Neuronal stem cell (in vitro differentiated cells): ENCODE data around the gene MAPKAPK3.
A peak's percentile ranks its signal among the peaks of the same experiment; 100 is the strongest.

ENCODE experiments used
- DNase-seq: peaks from one replicate; pipeline ENCODE4 v3.0.0-alpha.2; 2013; ENCODE audit warnings: low spot score
- H2AFZ ChIP-seq: one replicate; pipeline ENCODE4 v1.6.1; 2013; ENCODE audit warnings: mild to moderate bottlenecking, low read length, inconsistent platforms
- H2AK5ac ChIP-seq: 2 replicates; pipeline ENCODE4 v1.6.1; 2013; ENCODE audit warnings: low read depth, mild to moderate bottlenecking, inconsistent platforms, low read length, moderate library complexity, mixed read lengths
- H2BK120ac ChIP-seq: 2 replicates; pipeline ENCODE4 v1.6.1; 2013; ENCODE audit warnings: low read depth, mild to moderate bottlenecking, inconsistent platforms, low read length, moderate library complexity, mixed read lengths
- H2BK12ac ChIP-seq: one replicate; pipeline ENCODE4 v1.6.1; 2013; ENCODE audit warnings: low read length, inconsistent platforms
- H2BK15ac ChIP-seq: 2 replicates; pipeline ENCODE4 v1.6.1; 2013; ENCODE audit warnings: mild to moderate bottlenecking, low read length, inconsistent platforms, mixed read lengths
- H2BK5ac ChIP-seq: one replicate; pipeline ENCODE4 v1.6.1; 2013; ENCODE audit warnings: inconsistent platforms, mild to moderate bottlenecking, low read length, moderate library complexity
- H3K14ac ChIP-seq: one replicate; pipeline ENCODE4 v1.6.1; 2013; ENCODE audit warnings: low read length, inconsistent platforms
- H3K18ac ChIP-seq: 2 replicates; pipeline ENCODE4 v1.6.1; 2013; ENCODE audit warnings: low read length, inconsistent platforms
- H3K23ac ChIP-seq: 2 replicates; pipeline ENCODE4 v1.6.1; 2013; ENCODE audit warnings: low read depth, mild to moderate bottlenecking, mixed read lengths, low read length, inconsistent platforms; ENCODE audit not compliant: poor library complexity
- H3K27ac ChIP-seq: replicated peaks from 3 replicates; pipeline ENCODE4 v1.5.1; 2013; ENCODE audit warnings: low read length, inconsistent platforms
- H3K27me3 ChIP-seq, 3 experiments: 2 replicates each; pipeline ENCODE4 v1.6.1; 2013; ENCODE audit warnings: low read length in 3 of 3, mild to moderate bottlenecking in 2 of 3, inconsistent platforms in 1 of 3, low read depth in 1 of 3, mixed read lengths in 1 of 3, moderate library complexity in 1 of 3; ENCODE audit not compliant: control insufficient read depth in 3 of 3, insufficient read depth in 3 of 3
- H3K36me3 ChIP-seq, 2 donors: replicated peaks in 1 of 2; 2 replicates each; pipeline ENCODE4 v1.6.1; 2013; ENCODE audit warnings: low read length in 2 of 2; ENCODE audit not compliant: control insufficient read depth in 2 of 2, insufficient read depth in 2 of 2
- H3K4ac ChIP-seq: 2 replicates; pipeline ENCODE4 v1.6.1; 2013; ENCODE audit warnings: inconsistent platforms, mild to moderate bottlenecking, low read length, moderate library complexity
- H3K4me1 ChIP-seq, 2 donors: 1 replicate in 1 of 2; 2 replicates in 1 of 2; pipeline ENCODE4 v1.6.1; 2013; ENCODE audit warnings: low read length in 2 of 2, low read depth in 1 of 2; ENCODE audit not compliant: control insufficient read depth in 2 of 2, insufficient read depth in 1 of 2
- H3K4me2 ChIP-seq: one replicate; pipeline ENCODE4 v1.6.1; 2013; ENCODE audit warnings: mild to moderate bottlenecking, low read length, inconsistent platforms; ENCODE audit not compliant: insufficient read depth, poor library complexity, severe bottlenecking
- H3K4me3 ChIP-seq, 2 donors: 2 replicates each; pipeline ENCODE4 v1.5.1; 2013; ENCODE audit warnings: low read length in 2 of 2, mild to moderate bottlenecking in 2 of 2, inconsistent platforms in 1 of 2, moderate library complexity in 1 of 2
- H3K79me1 ChIP-seq: one replicate; pipeline ENCODE4 v1.6.1; 2013; ENCODE audit warnings: low read depth, mild to moderate bottlenecking, inconsistent platforms, low read length, moderate library complexity
- H3K9ac ChIP-seq: one replicate; pipeline ENCODE4 v1.6.1; 2013; ENCODE audit warnings: mild to moderate bottlenecking, low read depth, low read length, inconsistent platforms; ENCODE audit not compliant: poor library complexity
- H3K9me3 ChIP-seq, 2 donors: replicated peaks in 1 of 2; 2 replicates each; pipeline versions ENCODE3 to v1.6.1; 2013; ENCODE audit warnings: low read length in 2 of 2, mild to moderate bottlenecking in 2 of 2, inconsistent platforms in 1 of 2, low read depth in 1 of 2, mixed read lengths in 1 of 2, moderate library complexity in 1 of 2; ENCODE audit not compliant: control insufficient read depth in 2 of 2, insufficient read depth in 1 of 2
- H4K8ac ChIP-seq: one replicate; pipeline ENCODE4 v1.6.1; 2013; ENCODE audit warnings: low read depth, mild to moderate bottlenecking, inconsistent platforms, low read length, moderate library complexity
- H4K91ac ChIP-seq: one replicate; pipeline ENCODE4 v1.6.1; 2013; ENCODE audit warnings: low read length, low read depth, mild to moderate bottlenecking, inconsistent platforms; ENCODE audit not compliant: poor library complexity
- WGBS, 2 donors: extraction: QIAGEN DNeasy Blood & Tissue Kit; methylation state at CpG; one replicate each; pipeline ENCODE4 v1.1.7; 2013; ENCODE audit warnings: missing lambda C conversion rate in 2 of 2, mixed read lengths in 1 of 2; ENCODE audit not compliant: insufficient read length in 2 of 2, insufficient replicate concordance in 1 of 2; ENCODE audit errors: extremely low coverage in 2 of 2; 5-methylcytosine and 5-hydroxymethylcytosine counted together

MAPKAPK3 gene

DNA sequence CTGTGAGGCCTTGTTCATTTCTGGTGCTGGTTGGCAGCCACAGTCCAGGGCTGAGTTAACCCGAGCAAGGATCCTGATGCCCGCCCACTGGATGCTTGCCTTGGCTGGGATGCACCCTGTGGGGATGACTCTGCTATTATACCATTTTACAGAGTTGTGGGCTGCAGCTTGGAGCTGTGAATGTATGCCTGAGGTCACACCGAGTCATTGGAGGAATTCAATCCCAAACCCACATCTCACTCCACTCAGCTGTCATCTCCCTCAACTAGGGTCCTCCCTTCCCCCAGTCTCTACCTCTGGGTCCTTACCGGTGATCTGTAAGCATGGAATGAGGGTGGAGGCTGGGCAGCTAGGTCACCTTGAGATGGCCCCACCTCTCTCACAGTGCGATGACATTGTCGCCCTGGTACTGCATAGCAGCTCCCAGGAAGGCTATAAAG lies 22.1 kb downstream of the MAPKAPK3 start:
- Histone ChIP-seq H3K4ac (no peak overlapping the region), H2BK5ac (peak overlapping the region; percentile 29), H2AK5ac (no peak overlapping the region), H2BK15ac (no peak overlapping the region), H3K79me1 (peaks cover 8% of the 10 kb centered on the region), H2BK12ac (no peak overlapping the region), H4K91ac (no peak overlapping the region), H4K8ac (no peak overlapping the region), H3K4me2 (no peak overlapping the region), H3K14ac (no peak overlapping the region), H3K9me3 (no peaks in the 10 kb centered on the region), H3K27me3 (no peaks in the 10 kb centered on the region), H3K4me1 (peaks cover 0 to 11% of the 10 kb centered on the region in 2 donors), H3K23ac (no peak overlapping the region), H3K18ac (peak overlapping the region; percentile 21), H2AFZ (no peak overlapping the region), H3K27ac (no peak overlapping the region), H3K4me3 (no peak overlapping the region), H3K36me3 (peaks cover 0 to 19% of the 10 kb centered on the region in 2 donors), H2BK120ac (no peak overlapping the region), H3K9ac (no peak overlapping the region)
- WGBS, 2 donors: no CpG with 5 or more reads among the region's 6 CpGs
- no peak for DNase-seq

GRCh38 chr3:50642382-50642781 lies 25.4 kb downstream of the MAPKAPK3 start:
- H3K4me1 ChIP-seq: peaks cover 0 to 11% of the 10 kb centered on the region in 2 donors
- H3K9me3 ChIP-seq: no peaks in the 10 kb centered on the region
- no peak overlapping the region for H4K8ac ChIP-seq
- H2BK120ac ChIP-seq: no peak overlapping the region
- DNase-seq: no peak
- no peak overlapping the region for H3K14ac ChIP-seq
- no peak overlapping the region for H2AFZ ChIP-seq
- no peak overlapping the region for H3K4ac ChIP-seq
- no peak overlapping the region for H3K23ac ChIP-seq
- peaks cover 7 to 32% of the 10 kb centered on the region in 2 donors for H3K36me3 ChIP-seq
- no peaks in the 10 kb centered on the region for H3K27me3 ChIP-seq
- H2BK15ac ChIP-seq: no peak overlapping the region
- H3K18ac ChIP-seq: no peak overlapping the region
- H3K4me2 ChIP-seq: no peak overlapping the region
- H2AK5ac ChIP-seq: no peak overlapping the region
- peaks cover 6% of the 10 kb centered on the region for H3K79me1 ChIP-seq
- no peak overlapping the region for H4K91ac ChIP-seq
- H3K27ac ChIP-seq: no peak overlapping the region
- no peak overlapping the region for H2BK5ac ChIP-seq
- no peak overlapping the region for H2BK12ac ChIP-seq
- WGBS, 2 donors: no CpG with 5 or more reads among the region's 1 CpG
- H3K4me3 ChIP-seq: no peak overlapping the region
- H3K9ac ChIP-seq: no peak overlapping the region

GRCh38 chr3:50644561-50644960 lies 27.6 kb downstream of the MAPKAPK3 start:
- Histone ChIP-seq H3K23ac (no peak overlapping the region), H3K14ac (no peak overlapping the region), H2BK5ac (no peak overlapping the region), H3K9ac (no peak overlapping the region), H2AK5ac (no peak overlapping the region), H3K9me3 (no peaks in the 10 kb centered on the region), H3K27ac (no peak overlapping the region), H3K79me1 (peaks cover 2% of the 10 kb centered on the region), H3K27me3 (no peaks in the 10 kb centered on the region), H2BK12ac (no peak overlapping the region), H2BK15ac (no peak overlapping the region), H3K4me3 (no peak overlapping the region), H4K91ac (no peak overlapping the region), H3K4ac (no peak overlapping the region), H2AFZ (no peak overlapping the region), H4K8ac (no peak overlapping the region), H3K36me3 (peaks cover 9 to 34% of the 10 kb centered on the region in 2 donors), H2BK120ac (no peak overlapping the region), H3K4me1 (peaks cover 5 to 16% of the 10 kb centered on the region in 2 donors), H3K4me2 (no peak overlapping the region), H3K18ac (no peak overlapping the region)
- WGBS, 2 donors: no CpG with 5 or more reads among the region's 7 CpGs
- DNase-seq: no peak

DNA sequence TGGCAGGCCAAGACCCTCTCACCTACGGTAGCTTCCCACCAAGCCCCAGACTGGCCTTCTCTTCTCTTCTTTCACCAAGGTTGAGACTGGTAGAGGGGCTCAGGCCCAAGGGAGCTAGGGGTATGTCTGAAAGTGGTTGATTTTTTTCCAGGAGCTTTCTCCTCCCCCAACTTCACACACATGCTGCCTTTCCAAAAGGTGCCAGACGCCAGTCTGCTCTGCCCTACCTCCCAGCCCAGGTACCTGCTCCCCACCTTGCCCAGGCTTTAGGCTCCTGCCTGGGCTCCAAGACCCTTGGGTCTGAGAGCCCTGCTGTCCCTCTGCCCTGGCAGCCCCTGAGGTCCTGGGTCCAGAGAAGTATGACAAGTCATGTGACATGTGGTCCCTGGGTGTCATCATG lies 28.4 kb downstream of the MAPKAPK3 start:
- no peak overlapping the region for H3K14ac ChIP-seq
- H3K79me1 ChIP-seq: peaks cover 1% of the 10 kb centered on the region
- no peak overlapping the region for H3K4me2 ChIP-seq
- H3K27me3 ChIP-seq: no peaks in the 10 kb centered on the region
- H3K4ac ChIP-seq: no peak overlapping the region
- H2AK5ac ChIP-seq: no peak overlapping the region
- no peak overlapping the region for H2BK120ac ChIP-seq
- peaks cover 9 to 32% of the 10 kb centered on the region in 2 donors for H3K36me3 ChIP-seq
- H3K27ac ChIP-seq: no peak overlapping the region
- H3K4me1 ChIP-seq: peaks cover 5 to 16% of the 10 kb centered on the region in 2 donors
- H2BK12ac ChIP-seq: no peak overlapping the region
- H4K8ac ChIP-seq: no peak overlapping the region
- no peak overlapping the region for H2BK5ac ChIP-seq
- H2BK15ac ChIP-seq: no peak overlapping the region
- no peak overlapping the region for H3K23ac ChIP-seq
- no peak overlapping the region for H4K91ac ChIP-seq
- H3K9ac ChIP-seq: no peak overlapping the region
- no CpG with 5 or more reads among the region's 2 CpGs for WGBS, 2 donors
- no peak for DNase-seq
- H2AFZ ChIP-seq: no peak overlapping the region
- no peak overlapping the region for H3K18ac ChIP-seq
- no peaks in the 10 kb centered on the region for H3K9me3 ChIP-seq
- no peak overlapping the region for H3K4me3 ChIP-seq
